CD14-positive monocyte (primary cell): ENCODE results near the gene STAM. TPM values are rescaled to one million over a fixed set of nuclear protein-coding genes. Genes with fewer than 3 reads are reported as not detected.

Experiments
- DNase-seq, 3 donors: peaks; one replicate each; pipeline ENCODE4 v3.0.0-alpha.2; 2011 to 2022
- H2AFZ ChIP-seq: 2 replicates; pipeline ENCODE4 v1.6.0; 2012; ENCODE audit warnings: mild to moderate bottlenecking, low read depth, low read length, inconsistent platforms; ENCODE audit not compliant: insufficient read depth, poor library complexity, severe bottlenecking
- H3K27ac ChIP-seq, 2 donors: 1 replicate in 1 of 2; 2 replicates in 1 of 2; pipeline ENCODE4 v1.5.1; 2012 to 2013; ENCODE audit warnings: low read length in 2 of 2, control low read depth in 1 of 2, inconsistent platforms in 1 of 2, low read depth in 1 of 2, mild to moderate bottlenecking in 1 of 2
- H3K27me3 ChIP-seq, 2 donors: one replicate each; pipeline versions ENCODE4 v1.6.0 to v1.6.1; 2011 to 2013; ENCODE audit warnings: low read length in 2 of 2; ENCODE audit not compliant: control insufficient read depth in 2 of 2, insufficient read depth in 2 of 2
- H3K36me3 ChIP-seq, 2 donors: replicated peaks in 1 of 2; 1 replicate in 1 of 2; 2 replicates in 1 of 2; pipeline versions ENCODE4 v1.5.1 to v1.6.1; 2012 to 2013; ENCODE audit warnings: low read length in 2 of 2, control low read depth in 1 of 2, inconsistent platforms in 1 of 2, mild to moderate bottlenecking in 1 of 2; ENCODE audit not compliant: insufficient read depth in 2 of 2, control insufficient read depth in 1 of 2
- H3K4me1 ChIP-seq, 2 donors: 1 replicate in 1 of 2; 2 replicates in 1 of 2; pipeline versions ENCODE4 v1.5.1 to v1.6.1; 2012 to 2013; ENCODE audit warnings: low read length in 2 of 2, control low read depth in 1 of 2, inconsistent platforms in 1 of 2, mild to moderate bottlenecking in 1 of 2, moderate library complexity in 1 of 2; ENCODE audit not compliant: insufficient read depth in 2 of 2, control insufficient read depth in 1 of 2
- H3K4me2 ChIP-seq: replicated peaks from 2 replicates; pipeline ENCODE3; 2012; ENCODE audit warnings: low read length, moderate library complexity, mild to moderate bottlenecking; ENCODE audit not compliant: poor library complexity, severe bottlenecking; ENCODE audit errors: extremely low read depth
- H3K4me3 ChIP-seq, 3 experiments: fragments of 200-600 bp in 1 of 3; sonication (generic) in 1 of 3; replicated peaks in 1 of 3; 1 replicate in 2 of 3; 2 replicates in 1 of 3; pipeline ENCODE4 v1.5.1; 2011 to 2013; ENCODE audit warnings: low read length in 3 of 3, mild to moderate bottlenecking in 3 of 3, control low read depth in 2 of 3, low read depth in 2 of 3, inconsistent platforms in 1 of 3, moderate library complexity in 1 of 3
- H3K79me2 ChIP-seq: 2 replicates; pipeline ENCODE4 v1.6.0; 2012; ENCODE audit warnings: mild to moderate bottlenecking, control low read depth, inconsistent platforms, low read length, moderate library complexity; ENCODE audit not compliant: insufficient read depth
- H3K9ac ChIP-seq: 2 replicates; pipeline ENCODE4 v1.6.0; 2017; ENCODE audit warnings: low read length, mild to moderate bottlenecking; ENCODE audit not compliant: insufficient read depth, poor library complexity, severe bottlenecking
- H3K9me3 ChIP-seq, 2 donors: replicated peaks in 1 of 2; 1 replicate in 1 of 2; 2 replicates in 1 of 2; pipeline versions ENCODE4 v1.5.1 to v1.6.1; 2012 to 2013; ENCODE audit warnings: low read length in 2 of 2, control low read depth in 1 of 2; ENCODE audit not compliant: control insufficient read depth in 1 of 2, insufficient read depth in 1 of 2
- H4K20me1 ChIP-seq: 2 replicates; pipeline ENCODE4 v1.6.0; 2012; ENCODE audit warnings: mild to moderate bottlenecking, low read length, control low read depth, moderate library complexity; ENCODE audit not compliant: insufficient read depth
- H3K27ac Mint-ChIP-seq, 7 donors: one replicate each; pipeline ENCODE4 v1.8.0; 2020; ENCODE audit warnings: mild to moderate bottlenecking in 7 of 7, mixed read lengths in 7 of 7, moderate library complexity in 6 of 7, inconsistent platforms in 2 of 7
- H3K27me3 Mint-ChIP-seq, 3 donors: one replicate each; pipeline ENCODE4 v1.8.0; 2021 to 2022; ENCODE audit warnings: low read depth in 3 of 3, mild to moderate bottlenecking in 3 of 3, mixed read lengths in 3 of 3, moderate library complexity in 3 of 3, inconsistent platforms in 1 of 3
- H3K36me3 Mint-ChIP-seq, 2 donors: one replicate each; pipeline ENCODE4 v1.8.0; 2020; ENCODE audit warnings: mixed read lengths in 2 of 2, inconsistent platforms in 1 of 2, mild to moderate bottlenecking in 1 of 2
- H3K4me1 Mint-ChIP-seq: one replicate; pipeline ENCODE4 v1.8.0; 2020; ENCODE audit warnings: mild to moderate bottlenecking, mixed read lengths
- H3K4me3 Mint-ChIP-seq, 2 donors: one replicate each; pipeline ENCODE4 v1.8.0; 2020; ENCODE audit warnings: mild to moderate bottlenecking in 2 of 2, mixed read lengths in 2 of 2, moderate library complexity in 1 of 2
- H3K9me3 Mint-ChIP-seq, 7 donors: one replicate each; pipeline ENCODE4 v1.8.0; 2020 to 2022; ENCODE audit warnings: mixed read lengths in 7 of 7, mild to moderate bottlenecking in 6 of 7, moderate library complexity in 6 of 7, inconsistent platforms in 2 of 7
- CTCF ChIP-seq: fragments of 200-600 bp; IDR thresholded peaks from one replicate; pipeline ENCODE4 v1.8.0; 2022; ENCODE audit warnings: antibody characterized with exemption, mild to moderate bottlenecking
- WGBS: methylation state at CpG from one replicate; pipeline ENCODE4 v1.1.5; 2013; ENCODE audit warnings: missing lambda C conversion rate; ENCODE audit not compliant: insufficient coverage; 5-methylcytosine and 5-hydroxymethylcytosine counted together
- intact Hi-C, 2 donors: fragments of 100-400 bp; cut with micrococcal nuclease; formaldehyde crosslinking; loops; one replicate each; pipeline versions ENCODE4 v1.15.0 to v1.15.1; 2023
- polyA plus RNA-seq, 3 donors: library from polyadenylated mRNA; depleted of rRNA in 1 of 3; unstranded in 2 of 3; stranded (reverse) in 1 of 3; fragments of 300-500 nt in 2 of 3; fragments of >200 nt in 1 of 3; fragmentation: Illumina TruSeq in 2 of 3; gene quantifications; 1 replicate in 2 of 3; 2 replicates in 1 of 3; pipeline ENCODE4 v1.2.3, GENCODE V29; 2012 to 2021

Gene STAM
- polyA plus RNA-seq, 3 donors, result 5.5 to 16.4 (median 5.9) TPM

- Mint-ChIP-seq H3K27me3 (peaks cover 0 to 2% (median 0%) of the 10 kb centered on the region in 3 donors), H3K4me3 (no peak overlapping the region), H3K27ac (no peak overlapping the region), H3K4me1 (peaks cover 12% of the 10 kb centered on the region), H3K36me3 (peaks cover 11 to 12% of the 10 kb centered on the region in 2 donors), H3K9me3 (no peaks in the 10 kb centered on the region)
- Histone ChIP-seq H3K4me1 (no peaks in the 10 kb centered on the region), H3K27ac (no peak overlapping the region), H3K27me3 (no peaks in the 10 kb centered on the region), H3K79me2 (peaks cover 97% of the 10 kb centered on the region), H4K20me1 (peaks cover 89% of the 10 kb centered on the region), H2AFZ (no peak overlapping the region), H3K4me3 (no peak overlapping the region), H3K9ac (no peak overlapping the region), H3K4me2 (no peak overlapping the region), H3K36me3 (no peaks in the 10 kb centered on the region), H3K9me3 (no peaks in the 10 kb centered on the region)
- no peak for DNase-seq
- TF ChIP-seq CTCF, result no peak
- intact Hi-C loops, result no loop called here
- WGBS, result no CpG with 5 or more reads among the region's 3 CpGs
Observed at GRCh38 chr10:17671307-17671706, 27.4 kb downstream of the STAM start.

GRCh38 chr10:17673471-17674061 is 29.6 kb downstream of the STAM start:
- Histone ChIP-seq H3K9ac (no peak overlapping the region), H4K20me1 (peaks cover 78% of the 10 kb centered on the region), H3K27me3 (no peaks in the 10 kb centered on the region), H3K4me3 (no peak overlapping the region), H3K9me3 (no peaks in the 10 kb centered on the region), H3K27ac (no peak overlapping the region), H3K79me2 (peaks cover 90% of the 10 kb centered on the region), H3K4me2 (no peak overlapping the region), H3K4me1 (no peaks in the 10 kb centered on the region), H2AFZ (no peak overlapping the region), H3K36me3 (no peaks in the 10 kb centered on the region)
- TF ChIP-seq CTCF, result no peak
- Mint-ChIP-seq H3K36me3 (peaks cover 7% of the 10 kb centered on the region in 2 donors), H3K27me3 (peaks cover 0 to under 1% (median 0%) of the 10 kb centered on the region in 3 donors), H3K27ac (peak overlapping the region in 3 of 7 donors; percentile 4 to 68 (median 59)), H3K4me3 (no peak overlapping the region), H3K9me3 (no peaks in the 10 kb centered on the region), H3K4me1 (peaks cover 10% of the 10 kb centered on the region)
- 60% methylated on average over 1 of the region's 5 CpGs for WGBS
- intact Hi-C loops, result no loop called here
- peak in 1 of 3 donors; percentile 16 for DNase-seq
